Mucosa of rectum (tissue), 2 donors: Measurements from ENCODE around the gene ALG3.

Experiments used
- H3K27ac ChIP-seq, 2 donors: one replicate each; pipeline ENCODE4 v1.7.0; 2013; ENCODE audit warnings: inconsistent platforms in 2 of 2, low read depth in 2 of 2, low read length in 2 of 2
- H3K27me3 ChIP-seq, 2 donors: one replicate each; pipeline ENCODE4 v1.7.0; 2013; ENCODE audit warnings: low read length in 2 of 2; ENCODE audit not compliant: control insufficient read depth in 2 of 2, insufficient read depth in 2 of 2
- H3K36me3 ChIP-seq, 2 donors: one replicate each; pipeline ENCODE4 v1.7.0; 2013; ENCODE audit warnings: low read length in 2 of 2; ENCODE audit not compliant: control insufficient read depth in 2 of 2, insufficient read depth in 2 of 2
- H3K4me1 ChIP-seq, 2 donors: one replicate each; pipeline ENCODE4 v1.7.0; 2013; ENCODE audit warnings: low read length in 2 of 2, mild to moderate bottlenecking in 1 of 2; ENCODE audit not compliant: control insufficient read depth in 2 of 2, insufficient read depth in 2 of 2
- H3K4me3 ChIP-seq, 2 donors: one replicate each; pipeline ENCODE4 v1.7.0; 2013; ENCODE audit warnings: low read length in 2 of 2
- H3K9ac ChIP-seq, 2 donors: one replicate each; pipeline ENCODE4 v1.7.0; 2013; ENCODE audit warnings: low read length in 2 of 2, low read depth in 1 of 2, mild to moderate bottlenecking in 1 of 2
- H3K9me3 ChIP-seq, 2 donors: one replicate each; pipeline ENCODE4 v1.7.0; 2013; ENCODE audit warnings: low read length in 2 of 2; ENCODE audit not compliant: control insufficient read depth in 2 of 2
- donor health status: healthy.
- donor health status: Normal muscosa, but diverticular disease.

The ALG3 gene

GRCh38 chr3:184242297-184242685 lies 6.5 kb downstream of the ALG3 start:
- Histone ChIP-seq H3K4me3 (no peak overlapping the region), H3K27ac (no peak overlapping the region), H3K9me3 (no peaks in the 10 kb centered on the region), H3K4me1 (peaks cover 0 to 9% of the 10 kb centered on the region in 2 donors), H3K36me3 (peaks cover 33 to 36% of the 10 kb centered on the region in 2 donors), H3K9ac (no peak overlapping the region), H3K27me3 (no peaks in the 10 kb centered on the region)

GRCh38 chr3:184241447-184242296 lies 7.1 kb downstream of the ALG3 start:
- peak overlapping the region in 1 of 2 donors; percentile 62 for H3K9ac ChIP-seq

GRCh38 chr3:184241141-184241446 lies 7.7 kb downstream of the ALG3 start:
- Histone ChIP-seq H3K9ac (peak overlapping the region in 1 of 2 donors; percentile 62), H3K27me3 (no peaks in the 10 kb centered on the region), H3K4me1 (peaks cover 0 to 9% of the 10 kb centered on the region in 2 donors), H3K36me3 (peaks cover 33 to 36% of the 10 kb centered on the region in 2 donors), H3K27ac (peak overlapping the region in 1 of 2 donors; percentile 38), H3K9me3 (no peaks in the 10 kb centered on the region), H3K4me3 (peak overlapping the region; percentile 37 to 52)

More at GRCh38 chr3:184241447-184242296, 7.1 kb downstream of the ALG3 start:
- H3K27me3 ChIP-seq, result no peaks in the 10 kb centered on the region
- peak overlapping the region; percentile 29 to 38 for H3K27ac ChIP-seq
- no peaks in the 10 kb centered on the region for H3K9me3 ChIP-seq
- H3K4me3 ChIP-seq, result peak overlapping the region; percentile 37 to 52
- peaks cover 0 to 9% of the 10 kb centered on the region in 2 donors for H3K4me1 ChIP-seq
- H3K36me3 ChIP-seq, result peaks cover 33 to 36% of the 10 kb centered on the region in 2 donors

GRCh38 chr3:184240384-184241140 lies 8.2 kb downstream of the ALG3 start:
- Histone ChIP-seq H3K27me3 (no peaks in the 10 kb centered on the region), H3K9me3 (no peaks in the 10 kb centered on the region), H3K36me3 (peaks cover 33 to 35% of the 10 kb centered on the region in 2 donors), H3K4me1 (peaks cover 0 to 9% of the 10 kb centered on the region in 2 donors), H3K27ac (no peak overlapping the region), H3K4me3 (no peak overlapping the region), H3K9ac (peak overlapping the region in 1 of 2 donors; percentile 62)

GRCh38 chr3:184239708-184240107 lies 9.1 kb downstream of the ALG3 start:
- Histone ChIP-seq H3K4me3 (no peak overlapping the region), H3K9me3 (no peaks in the 10 kb centered on the region), H3K27me3 (no peaks in the 10 kb centered on the region), H3K36me3 (peaks cover 25 to 26% of the 10 kb centered on the region in 2 donors), H3K4me1 (peaks cover 0 to 9% of the 10 kb centered on the region in 2 donors), H3K27ac (no peak overlapping the region), H3K9ac (no peak overlapping the region)

GRCh38 chr3:184239221-184239620 lies 9.5 kb downstream of the ALG3 start:
- Histone ChIP-seq H3K9ac (no peak overlapping the region), H3K36me3 (peaks cover 20 to 21% of the 10 kb centered on the region in 2 donors), H3K27ac (no peak overlapping the region), H3K4me3 (no peak overlapping the region), H3K4me1 (peaks cover 0 to 9% of the 10 kb centered on the region in 2 donors), H3K27me3 (no peaks in the 10 kb centered on the region), H3K9me3 (no peaks in the 10 kb centered on the region)

GRCh38 chr3:184238246-184238818 lies 10.4 kb downstream of the ALG3 start:
- H3K9ac ChIP-seq, result no peak overlapping the region
- peaks cover 0 to 9% of the 10 kb centered on the region in 2 donors for H3K4me1 ChIP-seq
- no peak overlapping the region for H3K27ac ChIP-seq
- peaks cover 11 to 12% of the 10 kb centered on the region in 2 donors for H3K36me3 ChIP-seq
- no peak overlapping the region for H3K4me3 ChIP-seq
- no peaks in the 10 kb centered on the region for H3K9me3 ChIP-seq
- no peaks in the 10 kb centered on the region for H3K27me3 ChIP-seq

- Histone ChIP-seq H3K27me3 (peaks cover 2 to 3% of the 10 kb centered on the region in 2 donors), H3K4me3 (no peak overlapping the region), H3K4me1 (peaks cover 0 to 9% of the 10 kb centered on the region in 2 donors), H3K9ac (no peak overlapping the region), H3K9me3 (no peaks in the 10 kb centered on the region), H3K27ac (no peak overlapping the region), H3K36me3 (peaks cover 7% of the 10 kb centered on the region in 2 donors)
These were observed 11.0 kb downstream of the ALG3 start for GRCh38 chr3:184237807-184238206.

- Histone ChIP-seq H3K27me3 (peaks cover 6 to 8% of the 10 kb centered on the region in 2 donors), H3K4me1 (peaks cover 0 to 9% of the 10 kb centered on the region in 2 donors)
These were observed 11.6 kb downstream of the ALG3 start for GRCh38 chr3:184237211-184237610.

GRCh38 chr3:184236636-184237035 lies 12.1 kb downstream of the ALG3 start:
- no peak overlapping the region for H3K27ac ChIP-seq
- H3K9ac ChIP-seq, result no peak overlapping the region
- H3K9me3 ChIP-seq, result no peaks in the 10 kb centered on the region
- peaks cover 0 to 6% of the 10 kb centered on the region in 2 donors for H3K4me1 ChIP-seq
- no peak overlapping the region for H3K4me3 ChIP-seq
- H3K27me3 ChIP-seq, result peaks cover 7 to 14% of the 10 kb centered on the region in 2 donors
- H3K36me3 ChIP-seq, result no peaks in the 10 kb centered on the region

More at GRCh38 chr3:184237211-184237610, 11.6 kb downstream of the ALG3 start:
- H3K36me3 ChIP-seq, result peaks cover 1% of the 10 kb centered on the region in 2 donors
- H3K4me3 ChIP-seq, result no peak overlapping the region
- no peak overlapping the region for H3K9ac ChIP-seq
- H3K9me3 ChIP-seq, result no peaks in the 10 kb centered on the region
- no peak overlapping the region for H3K27ac ChIP-seq
